ENCODE data around the gene IMMP2L. TPM values are rescaled to one million over a fixed set of nuclear protein-coding genes. Genes with fewer than 3 reads are reported as not detected.

IMMP2L gene
- total RNA-seq, 1 donor from 2014 or later, result 21.5 TPM

GRCh38 chr7:110914263-110914662 is 648.0 kb downstream of the IMMP2L start:
- Mint-ChIP-seq H3K4me1 (no peaks in the 10 kb centered on the region), H3K27ac (no peak overlapping the region), H3K9me3 (peaks cover 2% of the 10 kb centered on the region), H3K4me3 (no peak overlapping the region), H3K36me3 (no peaks in the 10 kb centered on the region), H3K27me3 (ENCODE audit: insufficient read depth, low read depth) (no peaks in the 10 kb centered on the region)
- Histone ChIP-seq H3K4me1 (no peaks in the 10 kb centered on the region), H3K9me3 (ENCODE audit: low read depth) (no peaks in the 10 kb centered on the region), H3K36me3 (no peaks in the 10 kb centered on the region), H3K4me2 (no peak overlapping the region), H3F3A (ENCODE audit: low read depth) (no peaks in the 10 kb centered on the region), H3K79me2 (ENCODE audit: low read depth) (no peaks in the 10 kb centered on the region), H2AFZ (replicated peaks) (no peak overlapping the region), H3K27ac (no peak overlapping the region), H3K27me3 (no peaks in the 10 kb centered on the region), H4K20me1 (ENCODE audit: low read depth) (no peaks in the 10 kb centered on the region), H3K4me3 (no peak overlapping the region), H3K9ac (no peak overlapping the region)
- DNase-seq (ENCODE audit: low spot score), result no peak
- TF ChIP-seq EZH2phosphoT487 (IDR thresholded peaks at IDR 0.05), result no peak
- no peak for TF ChIP-seq CTCF (IDR thresholded peaks at IDR 0.05)
- no peak for TF ChIP-seq EZH2 (IDR thresholded peaks at IDR 0.05)

GRCh38 chr7:110911632-110912031 is 650.7 kb downstream of the IMMP2L start:
- no peak overlapping the region for H3K4me2 ChIP-seq
- TF ChIP-seq CTCF (IDR thresholded peaks at IDR 0.05), result no peak
- no peak for TF ChIP-seq EZH2 (IDR thresholded peaks at IDR 0.05)
- no peak for TF ChIP-seq EZH2phosphoT487 (IDR thresholded peaks at IDR 0.05)
- DNase-seq (ENCODE audit: low spot score), result no peak
- Mint-ChIP-seq H3K36me3 (no peaks in the 10 kb centered on the region), H3K27me3 (ENCODE audit: insufficient read depth, low read depth) (no peaks in the 10 kb centered on the region), H3K4me1 (no peaks in the 10 kb centered on the region), H3K27ac (no peak overlapping the region), H3K9me3 (peaks cover 2% of the 10 kb centered on the region), H3K4me3 (no peak overlapping the region)
- no peaks in the 10 kb centered on the region for H3K4me1 ChIP-seq
- H3K79me2 ChIP-seq (ENCODE audit: low read depth), result no peaks in the 10 kb centered on the region
- no peaks in the 10 kb centered on the region for H3K27me3 ChIP-seq
- H3K27ac ChIP-seq, result no peak overlapping the region
- no peaks in the 10 kb centered on the region for H4K20me1 ChIP-seq (ENCODE audit: low read depth)
- H3K36me3 ChIP-seq, result no peaks in the 10 kb centered on the region
- no peaks in the 10 kb centered on the region for H3F3A ChIP-seq (ENCODE audit: low read depth)
- H3K4me3 ChIP-seq, result no peak overlapping the region
- no peaks in the 10 kb centered on the region for H3K9me3 ChIP-seq (ENCODE audit: low read depth)
- no peak overlapping the region for H2AFZ ChIP-seq (replicated peaks)
- H3K9ac ChIP-seq, result no peak overlapping the region

- Histone ChIP-seq H3K27ac (no peak overlapping the region), H3K4me1 (no peaks in the 10 kb centered on the region), H3K9ac (no peak overlapping the region), H4K20me1 (ENCODE audit: low read depth) (no peaks in the 10 kb centered on the region), H3K36me3 (no peaks in the 10 kb centered on the region), H3K4me3 (no peak overlapping the region), H3K4me2 (no peak overlapping the region), H3K79me2 (ENCODE audit: low read depth) (no peaks in the 10 kb centered on the region), H3F3A (ENCODE audit: low read depth) (no peaks in the 10 kb centered on the region), H3K9me3 (ENCODE audit: low read depth) (no peaks in the 10 kb centered on the region), H2AFZ (replicated peaks) (no peak overlapping the region), H3K27me3 (no peaks in the 10 kb centered on the region)
- no peak for DNase-seq (ENCODE audit: low spot score)
- H3K36me3 Mint-ChIP-seq, result no peaks in the 10 kb centered on the region
- no peak overlapping the region for H3K4me3 Mint-ChIP-seq
- H3K27me3 Mint-ChIP-seq (ENCODE audit: insufficient read depth, low read depth), result no peaks in the 10 kb centered on the region
- no peaks in the 10 kb centered on the region for H3K9me3 Mint-ChIP-seq
- no peak for TF ChIP-seq CTCF (IDR thresholded peaks at IDR 0.05)
- TF ChIP-seq EZH2 (IDR thresholded peaks at IDR 0.05), result no peak
- TF ChIP-seq EZH2phosphoT487 (IDR thresholded peaks at IDR 0.05), result no peak
- H3K4me1 Mint-ChIP-seq, result no peaks in the 10 kb centered on the region
- no peak overlapping the region for H3K27ac Mint-ChIP-seq
Observed at GRCh38 chr7:110909117-110909516, 653.2 kb downstream of the IMMP2L start.
